HCT116 (cell line): Measurements from ENCODE around the gene SLC4A7. TPM values are rescaled to one million over a fixed set of nuclear protein-coding genes. Genes with fewer than 3 reads are reported as not detected.

ENCODE experiments used
- ATAC-seq: fragments of 200-7000 bp; cut with Tn5 transposase; 2 replicates; pipeline ENCODE4 v1.9.1; 2020; ENCODE audit warnings: mild to moderate bottlenecking, moderate library complexity
- BruUV-seq: library from RNA; stranded (reverse); fragments of 400-500 nt; replicated peaks from 2 replicates; lab custom pipeline; 2021; lab: Mats Ljungman, UMichigan
- CTCF ChIA-PET: fragments of 300-600 bp; sonication (Branson Sonifier 250); formaldehyde crosslinking; loops from one replicate; lab custom pipeline; 2021; ENCODE audit warnings: antibody characterized with exemption; lab: Charles Lee
- POLR2A ChIA-PET: fragments of 300-600, 350-600 bp; sonication (Branson Sonifier 250); formaldehyde crosslinking; loops from one replicate; lab custom pipeline; 2021; ENCODE audit warnings: antibody characterized with exemption; lab: Charles Lee
- RAD21 ChIA-PET, 2 experiments: fragments of 300-600 bp; sonication (Branson Sonifier 250); formaldehyde crosslinking; loops; one replicate each; lab custom pipeline; 2023; ENCODE audit warnings: low total read pairs in 2 of 2; ENCODE audit not compliant: uncharacterized antibody in 2 of 2, unreplicated experiment in 2 of 2, low non-redundant PET in 1 of 2; lab: Charles Lee
- DNase-seq: peaks from one replicate; pipeline ENCODE4 v3.0.0-alpha.2; 2010; ENCODE audit warnings: low read depth, low spot score
- H2AFZ ChIP-seq: fragments of 200-600 bp; shearing (Covaris generic), sonication (generic); 2 replicates; pipeline ENCODE4 v1.6.1; 2017; ENCODE audit warnings: low read depth, mixed run types, mixed read lengths, antibody characterized with exemption, low read length; ENCODE audit not compliant: poor library complexity, severe bottlenecking
- H3K27ac ChIP-seq: 2 replicates; pipeline ENCODE4 v1.5.1; 2012; ENCODE audit warnings: low read depth, low read length
- H3K27me3 ChIP-seq: fragments of 200-600 bp; sonication (generic); 2 replicates; pipeline ENCODE4 v1.6.1; 2016; ENCODE audit warnings: mixed run types, low read length, mixed read lengths; ENCODE audit not compliant: insufficient read depth
- H3K36me3 ChIP-seq, 2 experiments: fragments of 200-500 bp in 1 of 2; fragments of 200-600 bp in 1 of 2; sonication (Bioruptor generic) in 1 of 2; sonication (generic) in 1 of 2; 2 replicates each; pipeline versions ENCODE4 v1.5.1 to v1.6.1; 2014 to 2016; ENCODE audit warnings: low read length in 2 of 2, inconsistent platforms in 1 of 2, mixed read lengths in 1 of 2, mixed run types in 1 of 2; ENCODE audit not compliant: insufficient read depth in 2 of 2, control insufficient read depth in 1 of 2
- H3K4me1 ChIP-seq, 2 experiments: fragments of 200-600 bp in 1 of 2; sonication (generic) in 1 of 2; 2 replicates each; pipeline versions ENCODE4 v1.5.1 to v1.6.1; 2012 to 2017; ENCODE audit warnings: low read length in 2 of 2, inconsistent platforms in 1 of 2, mild to moderate bottlenecking in 1 of 2, mixed read lengths in 1 of 2, mixed run types in 1 of 2, moderate library complexity in 1 of 2; ENCODE audit not compliant: insufficient read depth in 2 of 2, control insufficient read depth in 1 of 2
- H3K4me2 ChIP-seq: fragments of 200-600 bp; sonication (generic); 2 replicates; pipeline ENCODE4 v1.6.1; 2017; ENCODE audit warnings: mixed run types, low read length, mixed read lengths
- H3K4me3 ChIP-seq, 2 experiments: fragments of 200-600 bp in 1 of 2; sonication (generic) in 1 of 2; replicated peaks in 1 of 2; 2 replicates each; pipeline ENCODE4 v1.5.1; 2011 to 2016; ENCODE audit warnings: low read length in 2 of 2, control low read depth in 1 of 2, low read depth in 1 of 2, mild to moderate bottlenecking in 1 of 2, mixed read lengths in 1 of 2, mixed run types in 1 of 2
- H3K79me2 ChIP-seq: fragments of 200-600 bp; sonication (generic); 2 replicates; pipeline ENCODE4 v1.6.1; 2017; ENCODE audit warnings: mild to moderate bottlenecking, mixed run types, low read length, moderate library complexity, mixed read lengths; ENCODE audit not compliant: insufficient read depth
- H3K9ac ChIP-seq: fragments of 200-600 bp; sonication (generic); 2 replicates; pipeline ENCODE4 v1.6.1; 2016; ENCODE audit warnings: low read length, mixed read lengths
- H3K9me2 ChIP-seq: fragments of 200-600 bp; sonication (generic), shearing (Covaris generic); 2 replicates; pipeline ENCODE4 v1.6.1; 2017; ENCODE audit warnings: mixed run types, mild to moderate bottlenecking, moderate library complexity; ENCODE audit not compliant: insufficient read depth
- H3K9me3 ChIP-seq, 2 experiments: fragments of 200-500 bp in 1 of 2; fragments of 200-600 bp in 1 of 2; sonication (Bioruptor generic) in 1 of 2; sonication (generic) in 1 of 2; 2 replicates each; pipeline ENCODE4 v1.6.1; 2014 to 2017; ENCODE audit warnings: low read length in 2 of 2, mixed read lengths in 2 of 2, inconsistent platforms in 1 of 2, low read depth in 1 of 2, mild to moderate bottlenecking in 1 of 2, mixed run types in 1 of 2, moderate library complexity in 1 of 2; ENCODE audit not compliant: control insufficient read depth in 1 of 2, insufficient read depth in 1 of 2
- H4K20me1 ChIP-seq: fragments of 200-600 bp; sonication (generic), shearing (Covaris generic); 2 replicates; pipeline ENCODE4 v1.6.1; 2017; ENCODE audit warnings: mixed run types, mild to moderate bottlenecking, moderate library complexity; ENCODE audit not compliant: insufficient read depth
- CBX3 ChIP-seq: IDR thresholded peaks from 2 replicates; pipeline ENCODE4 v1.6.1; 2012; ENCODE audit warnings: low read depth
- CEBPB ChIP-seq: IDR thresholded peaks from 2 replicates; pipeline ENCODE4 v1.6.1; 2012; ENCODE audit warnings: low read depth
- EGR1 ChIP-seq: IDR thresholded peaks from 2 replicates; pipeline ENCODE4 v1.6.1; 2012; ENCODE audit warnings: low read depth
- EZH2 ChIP-seq: fragments of 200-600 bp; sonication (generic); IDR thresholded peaks from 2 replicates; pipeline ENCODE4 v1.6.1; 2017; ENCODE audit warnings: antibody characterized with exemption, mixed run types
- EZH2phosphoT487 ChIP-seq: fragments of 200-600 bp; IDR thresholded peaks from 2 replicates; pipeline ENCODE4 v1.6.1; 2018; ENCODE audit warnings: antibody characterized with exemption, borderline replicate concordance
- JUND ChIP-seq: IDR thresholded peaks from 2 replicates; pipeline ENCODE4 v1.6.1; 2012
- POLR2A ChIP-seq: IDR thresholded peaks from 2 replicates; pipeline ENCODE4 v1.7.0; 2011; ENCODE audit warnings: borderline replicate concordance; ENCODE audit not compliant: insufficient read depth, insufficient read length; ENCODE audit errors: extremely low read depth
- POLR2AphosphoS5 ChIP-seq: IDR thresholded peaks from 2 replicates; pipeline ENCODE4 v1.6.1; 2011; ENCODE audit warnings: mild to moderate bottlenecking, low read depth, low read length, moderate library complexity
- RAD21 ChIP-seq: IDR thresholded peaks from 2 replicates; pipeline ENCODE4 v1.6.1; 2012; ENCODE audit warnings: low read depth, mild to moderate bottlenecking
- SIN3A ChIP-seq: IDR thresholded peaks from 2 replicates; pipeline ENCODE4 v1.6.1; 2012; ENCODE audit warnings: low read depth
- SP1 ChIP-seq: IDR thresholded peaks from 2 replicates; pipeline ENCODE4 v1.6.1; 2012; ENCODE audit warnings: low read depth
- SRF ChIP-seq: IDR thresholded peaks from 2 replicates; pipeline ENCODE4 v1.6.1; 2012; ENCODE audit warnings: low read depth
- TCF7L2 ChIP-seq: IDR thresholded peaks from 2 replicates; pipeline ENCODE4 v1.7.0; 2011; ENCODE audit warnings: borderline replicate concordance, inconsistent platforms; ENCODE audit not compliant: insufficient read depth, insufficient read length; ENCODE audit errors: extremely low read depth
- ZFX ChIP-seq: fragments of 450-650 bp; IDR thresholded peaks from 2 replicates; pipeline ENCODE4 v1.6.1; 2017
- intact Hi-C: fragments of 100-400 bp; cut with micrococcal nuclease; formaldehyde crosslinking; loops from 2 replicates; pipeline ENCODE4 v1.10.0; 2022
- total RNA-seq: library from RNA; stranded (reverse); gene quantifications from one replicate; pipeline ENCODE4 v1.2.1, GENCODE V29; 2021; ENCODE audit not compliant: unreplicated experiment
- TF ChIP-seq, protein P1 (sequence below), 3 experiments: fragments of 200-600 bp in 1 of 3; sonication (generic) in 1 of 3; IDR thresholded peaks in 2 of 3; conservative IDR thresholded peaks in 1 of 3; 2 replicates each; pipeline ENCODE4 v1.5.1; 2012 to 2017; ENCODE audit warnings: low read depth in 2 of 3, low read length in 2 of 3, antibody characterized with exemption in 1 of 3, borderline replicate concordance in 1 of 3, control low read depth in 1 of 3, mild to moderate bottlenecking in 1 of 3, mixed read lengths in 1 of 3, mixed run types in 1 of 3, moderate library complexity in 1 of 3; ENCODE audit not compliant: insufficient read depth in 1 of 3
- TF ChIP-seq, protein P2 (sequence below): IDR thresholded peaks from 2 replicates; pipeline ENCODE4 v1.6.1; 2012

The SLC4A7 gene
- total RNA-seq, 1 experiment from 2014 or later = 37.6 TPM

DNA sequence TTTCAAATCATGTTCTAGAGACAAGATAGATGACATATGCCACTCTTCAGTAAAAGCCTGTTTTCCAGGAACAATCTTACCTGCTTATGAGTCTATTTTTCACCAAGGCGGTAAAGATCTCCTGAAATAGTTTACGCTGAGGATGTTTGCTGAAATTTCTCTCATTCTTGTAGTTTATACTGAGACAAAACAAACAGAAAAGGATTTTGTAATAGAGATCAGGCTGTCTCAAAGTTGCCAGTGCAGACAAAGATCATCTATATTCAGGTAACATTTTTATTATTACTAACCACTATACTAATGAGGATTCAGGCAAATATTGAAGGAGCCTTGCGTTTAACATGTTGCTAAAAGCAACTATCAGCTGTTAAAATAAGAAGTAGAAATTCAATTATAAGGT lies 140.0 kb downstream of the SLC4A7 start:
- Histone ChIP-seq H3K9me3 (no peaks in the 10 kb centered on the region), H3K9me2 (no peaks in the 10 kb centered on the region), H3K27ac (no peak overlapping the region), H3K4me3 (no peak overlapping the region), H3K4me1 (no peaks in the 10 kb centered on the region), H4K20me1 (no peaks in the 10 kb centered on the region), H3K36me3 (no peaks in the 10 kb centered on the region), H3K27me3 (no peaks in the 10 kb centered on the region), H2AFZ (no peak overlapping the region), H3K4me2 (no peak overlapping the region), H3K79me2 (no peaks in the 10 kb centered on the region), H3K9ac (no peak overlapping the region)
- ChIA-PET POLR2A (no interaction called here), CTCF (interaction anchor here (1.4 kb wide), 1 partner anchor 14 kb away, joined by 3 read pairs; no protein-coding TSS in a partner anchor), RAD21 (no interaction called here)
- no peak for ATAC-seq
- DNase-seq = no peak
- intact Hi-C loops = no loop called here
- TF ChIP-seq RAD21 (no peak), CEBPB (no peak), CBX3 (no peak), EZH2phosphoT487 (no peak), SP1 (no peak), ZFX (no peak), POLR2AphosphoS5 (no peak), SIN3A (no peak), SRF (no peak), EZH2 (no peak), POLR2A (no peak), JUND (no peak), EGR1 (no peak), TCF7L2 (no peak)
- TF ChIP-seq, protein P1, sequence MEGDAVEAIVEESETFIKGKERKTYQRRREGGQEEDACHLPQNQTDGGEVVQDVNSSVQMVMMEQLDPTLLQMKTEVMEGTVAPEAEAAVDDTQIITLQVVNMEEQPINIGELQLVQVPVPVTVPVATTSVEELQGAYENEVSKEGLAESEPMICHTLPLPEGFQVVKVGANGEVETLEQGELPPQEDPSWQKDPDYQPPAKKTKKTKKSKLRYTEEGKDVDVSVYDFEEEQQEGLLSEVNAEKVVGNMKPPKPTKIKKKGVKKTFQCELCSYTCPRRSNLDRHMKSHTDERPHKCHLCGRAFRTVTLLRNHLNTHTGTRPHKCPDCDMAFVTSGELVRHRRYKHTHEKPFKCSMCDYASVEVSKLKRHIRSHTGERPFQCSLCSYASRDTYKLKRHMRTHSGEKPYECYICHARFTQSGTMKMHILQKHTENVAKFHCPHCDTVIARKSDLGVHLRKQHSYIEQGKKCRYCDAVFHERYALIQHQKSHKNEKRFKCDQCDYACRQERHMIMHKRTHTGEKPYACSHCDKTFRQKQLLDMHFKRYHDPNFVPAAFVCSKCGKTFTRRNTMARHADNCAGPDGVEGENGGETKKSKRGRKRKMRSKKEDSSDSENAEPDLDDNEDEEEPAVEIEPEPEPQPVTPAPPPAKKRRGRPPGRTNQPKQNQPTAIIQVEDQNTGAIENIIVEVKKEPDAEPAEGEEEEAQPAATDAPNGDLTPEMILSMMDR (IDR thresholded peaks at IDR 0.05 in 2 of 3, conservative IDR thresholded peaks at IDR 0.05 in 1 of 3; ENCODE audit: borderline replicate concordance in 1 of 3, insufficient read depth in 1 of 3, low read depth in 2 of 3, low read length in 2 of 3) = no peak
- TF ChIP-seq, protein P2, sequence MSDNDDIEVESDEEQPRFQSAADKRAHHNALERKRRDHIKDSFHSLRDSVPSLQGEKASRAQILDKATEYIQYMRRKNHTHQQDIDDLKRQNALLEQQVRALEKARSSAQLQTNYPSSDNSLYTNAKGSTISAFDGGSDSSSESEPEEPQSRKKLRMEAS = no peak
- BruUV-seq = no TSS peak
